PC-3 (cell line): ENCODE results near the gene TARS1. TPM values are rescaled to one million over a fixed set of nuclear protein-coding genes. Genes with fewer than 3 reads are reported as not detected.
"Not testable (repeated sequence)": the region's sequence is repeated elsewhere in the genome, so short reads cannot be mapped to it uniquely, and the experiment has no call there.

Source experiments
- ATAC-seq: fragments of 200-7000 bp; cut with Tn5 transposase; 2 replicates; pipeline ENCODE4 v1.9.1; 2020; ENCODE audit warnings: mild to moderate bottlenecking, moderate library complexity
- BruUV-seq: library from RNA; stranded (reverse); fragments of 400-500 nt; replicated peaks from 2 replicates; lab custom pipeline; 2021; lab: Mats Ljungman, UMichigan
- CTCF ChIA-PET: fragments of 300-600 bp; sonication (Branson Sonifier 250); formaldehyde crosslinking; loops from one replicate; lab custom pipeline; 2022; ENCODE audit warnings: antibody characterized with exemption; lab: Charles Lee
- POLR2A ChIA-PET: fragments of 300-600 bp; sonication (Branson Sonifier 250); formaldehyde crosslinking; loops from one replicate; lab custom pipeline; 2022; ENCODE audit warnings: antibody characterized with exemption; ENCODE audit not compliant: unreplicated experiment; lab: Charles Lee
- DNase-seq: peaks from one replicate; pipeline ENCODE4 v3.0.0-alpha.2; 2015
- H2AFZ ChIP-seq: fragments of 300-600 bp; sonication (generic); 2 replicates; pipeline ENCODE4 v1.6.0; 2016; ENCODE audit warnings: antibody characterized with exemption, low read length
- H3F3A ChIP-seq: fragments of 300-600 bp; sonication (generic); one replicate; pipeline ENCODE4 v1.6.0; 2017; ENCODE audit warnings: antibody characterized with exemption, low read length, control low read depth, mild to moderate bottlenecking; ENCODE audit not compliant: unreplicated experiment
- H3K27ac ChIP-seq: fragments of 300-600 bp; sonication (generic); 2 replicates; pipeline ENCODE4 v1.5.1; 2016; ENCODE audit warnings: mild to moderate bottlenecking, low read length
- H3K27me3 ChIP-seq: fragments of 300-600 bp; sonication (generic); 2 replicates; pipeline ENCODE4 v1.6.1; 2016; ENCODE audit warnings: low read length, mixed read lengths
- H3K36me3 ChIP-seq: fragments of 300-600 bp; sonication (generic); 2 replicates; pipeline ENCODE4 v1.6.1; 2016; ENCODE audit warnings: low read depth, mixed run types, low read length, mixed read lengths
- H3K4me1 ChIP-seq: fragments of 300-600 bp; sonication (generic); 2 replicates; pipeline ENCODE4 v1.5.1; 2016; ENCODE audit warnings: low read length; ENCODE audit not compliant: insufficient read depth
- H3K4me2 ChIP-seq: fragments of 300-600 bp; sonication (generic); 2 replicates; pipeline ENCODE4 v1.6.0; 2016; ENCODE audit warnings: low read length
- H3K4me3 ChIP-seq: fragments of 300-600 bp; sonication (generic); 2 replicates; pipeline ENCODE4 v1.5.1; 2016; ENCODE audit warnings: mild to moderate bottlenecking, low read length, mixed read lengths
- H3K79me2 ChIP-seq: fragments of 300-600 bp; sonication (generic); 2 replicates; pipeline ENCODE4 v1.6.1; 2017; ENCODE audit warnings: low read length, mixed read lengths
- H3K9ac ChIP-seq: fragments of 300-600 bp; sonication (generic); 2 replicates; pipeline ENCODE4 v1.6.0; 2016; ENCODE audit warnings: mild to moderate bottlenecking, low read length
- H3K9me2 ChIP-seq: fragments of 300-600 bp; sonication (generic); replicated peaks from 2 replicates; pipeline ENCODE4 v1.6.1; 2016; ENCODE audit warnings: mixed run types, low read length, mixed read lengths
- H3K9me3 ChIP-seq: fragments of 300-600 bp; sonication (generic); 2 replicates; pipeline ENCODE4 v1.6.1; 2016; ENCODE audit warnings: low read length, mixed read lengths
- H4K20me1 ChIP-seq: fragments of 300-600 bp; sonication (generic); 2 replicates; pipeline ENCODE4 v1.6.1; 2016; ENCODE audit warnings: low read length, mixed read lengths
- CTCF ChIP-seq: fragments of 300-600 bp; sonication (generic); conservative IDR thresholded peaks from 2 replicates; pipeline ENCODE4 v1.5.1; 2017; ENCODE audit warnings: antibody characterized with exemption, low read depth, mild to moderate bottlenecking, low read length
- EZH2 ChIP-seq: fragments of 300-600 bp; sonication (generic); IDR thresholded peaks from one replicate; pipeline ENCODE4 v1.6.1; 2017; ENCODE audit warnings: antibody characterized with exemption, mild to moderate bottlenecking, low read length; ENCODE audit not compliant: unreplicated experiment
- EZH2phosphoT487 ChIP-seq: fragments of 300-600 bp; sonication (generic); IDR thresholded peaks from 2 replicates; pipeline ENCODE4 v1.6.1; 2018; ENCODE audit warnings: mild to moderate bottlenecking, antibody characterized with exemption, low read length, borderline replicate concordance
- intact Hi-C: fragments of 100-400 bp; cut with micrococcal nuclease; formaldehyde crosslinking; loops from 2 replicates; pipeline ENCODE4 v1.9.0; 2023
- total RNA-seq: library from RNA; depleted of rRNA; stranded (reverse); fragments of >200 nt; gene quantifications from 2 replicates; pipeline ENCODE4 v1.2.3, GENCODE V29; 2014

The TARS1 gene
- total RNA-seq, 1 experiment from 2014 or later: 221 TPM

- CTCF ChIA-PET: no interaction called here
- intact Hi-C loops: no loop called here
- no peak overlapping the region for H3K9ac ChIP-seq
These were observed 66.7 kb downstream of the TARS1 start for GRCh38 chr5:33507426-33507825.

DNA sequence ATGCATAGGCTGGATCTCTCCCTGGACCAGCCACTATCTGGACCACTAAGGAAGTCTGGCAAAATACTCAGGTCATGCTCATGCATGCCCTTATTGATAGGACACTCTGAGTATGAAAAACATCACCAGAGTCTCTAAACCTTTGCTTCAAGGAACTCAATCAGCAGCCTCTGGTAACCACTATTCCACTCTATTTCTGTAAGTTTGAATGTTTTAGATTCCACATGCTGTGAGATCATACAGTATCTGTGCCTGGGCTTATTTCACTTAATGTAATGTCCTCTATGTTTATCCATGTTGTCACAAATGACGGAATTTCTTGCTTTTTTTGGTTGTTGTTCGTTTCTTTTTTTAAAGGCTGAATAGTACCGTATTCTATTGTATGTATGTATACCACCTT lies 68.3 kb downstream of the TARS1 start:
- H3K27me3 ChIP-seq: no peaks in the 10 kb centered on the region
- no peak for ATAC-seq
- no peak overlapping the region for H3K4me3 ChIP-seq
- H3K4me2 ChIP-seq: no peak overlapping the region
- H3K4me1 ChIP-seq: no peaks in the 10 kb centered on the region
- H3K9me2 ChIP-seq: no peaks in the 10 kb centered on the region
- H2AFZ ChIP-seq: no peak overlapping the region
- DNase-seq: no peak
- H4K20me1 ChIP-seq: no peaks in the 10 kb centered on the region
- ChIA-PET CTCF (no interaction called here), POLR2A (no interaction called here)
- no peaks in the 10 kb centered on the region for H3K79me2 ChIP-seq
- no peaks in the 10 kb centered on the region for H3K9me3 ChIP-seq
- H3K36me3 ChIP-seq: no peaks in the 10 kb centered on the region
- no peak for TF ChIP-seq EZH2phosphoT487
- TF ChIP-seq CTCF: no peak
- TF ChIP-seq EZH2: no peak
- intact Hi-C loops: no loop called here
- no TSS peak for BruUV-seq
- H3K27ac ChIP-seq: no peak overlapping the region
- H3K9ac ChIP-seq: no peak overlapping the region
- no peaks in the 10 kb centered on the region for H3F3A ChIP-seq

More at GRCh38 chr5:33507426-33507825, 66.7 kb downstream of the TARS1 start:
- Histone ChIP-seq H3K27me3 (no peaks in the 10 kb centered on the region), H3K36me3 (no peaks in the 10 kb centered on the region), H3K9me2 (no peaks in the 10 kb centered on the region), H3K4me1 (no peaks in the 10 kb centered on the region), H3K4me3 (no peak overlapping the region), H3K4me2 (no peak overlapping the region), H4K20me1 (no peaks in the 10 kb centered on the region), H3K79me2 (no peaks in the 10 kb centered on the region), H3K27ac (no peak overlapping the region), H2AFZ (no peak overlapping the region), H3F3A (no peaks in the 10 kb centered on the region), H3K9me3 (no peaks in the 10 kb centered on the region)
- TF ChIP-seq CTCF: no peak
- TF ChIP-seq EZH2phosphoT487: no peak
- no peak for TF ChIP-seq EZH2
- no peak for ATAC-seq
- POLR2A ChIA-PET: no interaction called here
- no peak for DNase-seq
- BruUV-seq: no TSS peak

DNA sequence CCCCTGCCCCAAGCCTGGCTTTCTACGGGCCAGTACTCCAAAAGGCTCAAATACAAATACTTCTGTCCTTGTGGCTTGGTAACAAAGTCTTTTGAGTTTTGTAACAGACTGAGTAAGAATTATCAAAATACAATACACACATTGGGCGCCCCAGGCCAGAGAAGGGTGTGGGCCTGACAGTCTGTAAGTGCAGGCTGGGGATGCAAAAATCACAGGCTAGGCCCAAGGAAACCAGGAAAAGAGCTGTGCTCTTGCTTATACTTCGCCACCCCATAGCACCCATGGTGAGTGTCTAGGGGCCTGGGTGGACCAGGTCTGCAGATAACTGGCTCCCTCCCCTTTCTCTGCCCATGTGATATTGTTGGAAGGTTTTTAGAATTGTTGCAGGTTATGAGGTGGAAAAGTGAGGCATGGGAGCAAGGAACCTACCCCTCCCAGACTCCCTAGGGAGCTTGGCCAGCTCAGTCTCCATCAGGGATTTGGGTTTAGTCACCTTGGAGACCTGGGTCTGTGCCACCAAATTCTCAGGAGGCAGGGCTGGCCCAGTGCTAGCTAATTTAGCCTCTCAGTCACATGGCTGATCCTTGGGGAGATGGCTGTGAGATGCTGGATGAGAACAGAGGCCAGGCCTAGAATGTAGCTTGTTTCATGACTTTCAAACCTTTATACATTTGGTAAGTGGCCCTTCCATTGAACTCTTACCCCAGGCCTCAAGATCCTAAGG lies 72.9 kb downstream of the TARS1 start:
- Histone ChIP-seq H3K4me1 (no peaks in the 10 kb centered on the region), H2AFZ (no peak overlapping the region), H3K27me3 (no peaks in the 10 kb centered on the region), H3K36me3 (no peaks in the 10 kb centered on the region), H3K4me3 (no peak overlapping the region), H3K9me3 (no peaks in the 10 kb centered on the region), H3K4me2 (no peak overlapping the region), H4K20me1 (no peaks in the 10 kb centered on the region), H3K9ac (no peak overlapping the region), H3K79me2 (no peaks in the 10 kb centered on the region), H3K27ac (no peak overlapping the region), H3F3A (no peaks in the 10 kb centered on the region), H3K9me2 (no peaks in the 10 kb centered on the region)
- DNase-seq: no peak
- TF ChIP-seq EZH2phosphoT487: no peak
- TF ChIP-seq EZH2: no peak
- TF ChIP-seq CTCF: no peak
- POLR2A ChIA-PET: no interaction called here
- CTCF ChIA-PET: no interaction called here
- no TSS peak for BruUV-seq
- intact Hi-C loops: no loop called here
- no peak for ATAC-seq

DNA sequence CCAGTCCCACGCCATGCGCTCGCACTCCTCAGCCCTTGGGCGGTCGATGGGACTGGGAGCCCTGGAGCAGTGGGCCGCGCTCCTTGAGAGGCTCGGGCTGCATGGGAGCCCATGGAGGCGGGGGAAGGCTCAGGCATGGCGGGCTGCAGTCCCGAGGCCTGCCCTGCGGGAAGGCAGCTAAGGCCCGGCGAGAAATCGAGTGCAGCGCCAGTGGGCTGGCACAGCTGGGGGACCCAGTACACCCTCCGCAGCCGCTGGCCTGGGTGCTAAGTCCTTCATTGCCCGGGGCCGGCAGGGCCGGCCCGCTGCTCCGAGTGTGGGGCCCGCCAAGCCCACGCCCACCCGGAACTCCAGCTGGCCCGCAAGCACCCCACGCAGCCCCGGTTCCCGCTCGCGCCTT lies 74.6 kb downstream of the TARS1 start:
- H3K9me3 ChIP-seq, ATAC-seq, H3F3A ChIP-seq, H3K4me3 ChIP-seq, H3K27ac ChIP-seq, H3K79me2 ChIP-seq, DNase-seq, POLR2A ChIA-PET, H3K4me1 ChIP-seq, H3K27me3 ChIP-seq, H3K9ac ChIP-seq, H4K20me1 ChIP-seq, BruUV-seq, H3K9me2 ChIP-seq, H3K4me2 ChIP-seq, H2AFZ ChIP-seq, H3K36me3 ChIP-seq, intact Hi-C loops: not testable (repeated sequence)
- CTCF ChIA-PET: interaction anchor here (0.7 kb wide), 1 partner anchor 21 kb away, joined by 3 read pairs; no protein-coding TSS in a partner anchor
